GM19438 (cell line): ENCODE data around the gene VMAC.

Experiments
- ATAC-seq: cut with Tn5 transposase; IDR thresholded peaks from one replicate; pipeline ENCODE4 v1.9.1; 2021; ENCODE audit warnings: low read depth; ENCODE audit not compliant: unreplicated experiment

VMAC gene

DNA sequence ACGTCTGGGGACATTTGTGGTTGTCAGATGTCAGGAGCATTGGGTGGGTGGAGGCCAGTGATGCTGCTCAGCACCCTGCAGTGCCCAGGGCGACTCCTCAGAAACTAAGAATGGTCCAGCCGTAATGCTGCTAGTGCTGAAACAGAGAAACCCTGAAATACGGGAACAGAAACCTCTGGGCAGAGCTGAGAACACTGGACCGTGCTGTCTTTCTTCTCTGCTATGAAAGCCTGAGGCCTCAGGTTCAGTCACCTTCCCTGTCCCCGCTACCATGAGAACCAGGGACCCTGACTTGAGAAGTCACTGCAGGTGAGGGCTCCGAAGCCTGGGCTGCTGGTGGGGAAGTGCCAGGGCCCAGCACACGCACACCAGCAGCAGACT lies 22.8 kb downstream of the VMAC start:
- ATAC-seq = no peak

DNA sequence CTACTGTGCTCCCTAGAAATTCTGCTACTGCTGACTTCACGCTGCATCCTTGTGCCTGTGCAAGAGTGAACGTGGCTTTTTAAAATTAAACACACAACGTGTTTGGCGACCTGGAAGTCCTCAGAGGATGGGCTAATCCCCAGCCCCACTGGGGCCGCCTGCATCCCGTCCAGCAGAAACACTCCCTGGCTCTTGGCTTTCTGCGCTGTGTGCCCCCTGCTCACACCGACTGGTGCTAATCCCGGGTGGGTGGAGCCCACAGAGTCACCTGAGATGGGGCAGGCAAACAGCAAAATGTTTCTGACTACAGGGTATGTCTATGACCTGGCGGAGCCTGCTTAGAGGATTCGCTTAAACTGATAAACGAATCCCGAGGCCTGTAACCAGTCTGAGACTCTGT lies 24.5 kb downstream of the VMAC start:
- ATAC-seq = no peak

DNA sequence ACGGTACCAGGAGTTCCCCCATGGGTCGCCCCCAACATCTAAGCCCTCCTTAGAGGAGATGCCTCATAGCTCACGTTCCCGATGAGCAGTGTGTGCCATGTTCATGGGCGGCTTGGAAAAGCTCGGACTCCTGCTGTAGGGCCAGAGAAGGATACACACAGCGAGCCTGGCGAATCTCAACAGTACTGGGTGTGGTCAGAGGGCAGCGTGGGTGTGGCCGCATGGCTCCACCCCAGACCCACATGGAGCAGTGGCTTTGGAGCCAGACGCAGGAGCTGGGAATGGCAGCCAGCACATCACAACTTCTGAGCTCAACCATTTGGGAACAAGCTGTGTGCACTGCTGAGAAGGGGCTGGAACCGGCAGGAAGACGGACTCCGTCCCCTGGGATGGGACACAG lies 25.0 kb downstream of the VMAC start:
- no peak for ATAC-seq

DNA sequence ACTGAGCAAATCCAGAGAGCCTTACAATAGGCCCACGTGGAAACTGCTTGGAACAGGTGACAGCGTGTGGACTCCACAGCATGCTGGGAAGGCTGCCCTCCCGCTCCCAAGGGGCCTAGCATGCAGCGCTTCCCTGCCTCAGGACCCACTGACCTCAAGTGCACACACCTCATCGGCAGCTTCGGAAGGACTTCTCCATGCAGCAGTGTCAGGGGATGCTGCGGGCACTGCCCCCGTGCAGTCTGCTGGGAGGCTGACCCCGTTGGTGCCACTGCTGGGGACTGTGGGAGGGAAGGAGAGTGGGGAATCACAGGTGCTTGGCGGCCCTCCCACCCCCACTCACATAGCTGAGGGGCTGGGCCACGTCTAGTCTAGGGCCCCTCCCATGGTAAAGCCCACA lies 26.6 kb downstream of the VMAC start:
- no peak for ATAC-seq

DNA sequence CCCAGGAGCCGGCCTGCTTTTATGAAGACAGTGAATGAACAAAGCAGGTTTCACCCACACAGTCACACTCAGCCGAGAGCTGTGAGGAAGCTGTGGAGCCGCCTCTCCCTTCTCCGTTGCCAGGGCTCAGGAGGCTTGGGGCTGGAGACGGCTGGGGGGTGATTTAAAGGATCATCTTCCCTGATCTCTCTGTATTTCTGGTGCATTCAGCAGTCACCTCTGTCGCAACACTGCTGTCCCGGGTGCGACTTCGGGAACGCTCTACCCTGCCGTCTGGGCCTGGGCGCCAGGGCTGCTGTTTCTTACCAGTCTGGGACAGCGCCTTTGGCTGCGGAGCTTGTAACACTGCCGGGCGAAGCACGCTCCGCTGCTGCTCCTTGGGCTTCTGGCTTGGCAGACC lies 27.5 kb downstream of the VMAC start:
- ATAC-seq = no peak

DNA sequence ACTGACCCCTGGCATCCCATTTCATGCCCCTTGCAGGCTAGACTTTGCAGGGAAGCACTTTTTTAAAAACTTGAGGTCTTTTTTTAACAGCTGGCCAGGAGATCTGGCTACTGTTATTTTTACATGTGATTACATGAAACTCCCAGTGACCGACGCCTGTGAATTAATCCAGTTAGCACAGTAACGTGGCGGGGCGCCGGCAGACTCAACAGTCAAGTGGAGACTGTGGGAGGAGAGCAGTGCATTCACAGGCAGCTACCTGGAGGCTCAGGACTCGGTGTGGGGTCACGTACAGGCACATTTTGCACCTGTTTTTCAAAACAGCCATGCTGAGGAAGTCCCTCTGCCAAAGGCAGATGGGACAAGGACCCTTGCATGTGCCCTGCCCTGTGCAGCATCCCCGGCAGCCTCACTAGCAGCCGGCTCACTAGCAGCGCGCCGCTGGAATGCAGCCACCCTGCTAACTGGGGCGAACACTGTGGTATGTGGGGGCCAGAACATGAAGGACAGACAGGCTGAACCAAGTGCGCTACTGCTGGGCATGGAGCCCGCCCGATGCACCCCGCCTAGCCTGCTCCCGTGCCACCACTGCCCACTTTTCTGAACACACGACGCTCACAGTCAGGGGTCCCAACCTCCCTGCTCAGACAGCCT lies 28.1 kb downstream of the VMAC start:
- no peak for ATAC-seq

DNA sequence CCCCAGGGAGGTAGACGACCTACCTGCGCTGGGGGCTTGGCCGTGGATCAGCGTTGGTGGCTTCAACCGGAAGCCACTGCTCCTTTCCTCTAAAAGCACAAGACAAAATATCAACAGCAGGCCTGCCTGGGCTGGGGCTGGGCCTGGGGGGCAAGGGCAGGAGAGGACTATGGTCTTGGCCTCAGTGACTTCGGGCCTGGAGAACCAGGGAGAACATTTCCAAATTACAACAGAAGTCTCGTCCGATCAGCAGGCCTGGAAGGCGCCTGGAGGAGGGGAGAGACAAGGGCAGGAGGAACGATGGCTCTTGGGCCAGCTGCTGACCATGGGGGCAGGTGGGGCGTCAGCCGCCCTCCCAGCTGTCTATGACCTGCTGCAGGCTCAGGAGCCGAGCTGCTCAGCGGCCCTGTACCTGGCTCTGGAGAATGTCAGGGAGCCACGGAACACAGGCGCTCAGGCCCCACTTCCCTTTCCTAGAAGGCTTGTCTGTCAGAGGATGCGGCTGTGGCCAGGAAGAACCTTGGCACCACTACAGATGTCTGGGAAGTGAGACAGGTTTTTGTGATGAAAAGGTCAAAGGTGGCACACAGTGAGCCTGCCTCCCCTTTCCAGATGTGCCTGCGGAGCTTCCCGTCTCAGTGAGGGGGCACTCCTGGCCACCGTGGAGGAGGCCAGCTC lies 28.9 kb downstream of the VMAC start:
- ATAC-seq = no peak

DNA sequence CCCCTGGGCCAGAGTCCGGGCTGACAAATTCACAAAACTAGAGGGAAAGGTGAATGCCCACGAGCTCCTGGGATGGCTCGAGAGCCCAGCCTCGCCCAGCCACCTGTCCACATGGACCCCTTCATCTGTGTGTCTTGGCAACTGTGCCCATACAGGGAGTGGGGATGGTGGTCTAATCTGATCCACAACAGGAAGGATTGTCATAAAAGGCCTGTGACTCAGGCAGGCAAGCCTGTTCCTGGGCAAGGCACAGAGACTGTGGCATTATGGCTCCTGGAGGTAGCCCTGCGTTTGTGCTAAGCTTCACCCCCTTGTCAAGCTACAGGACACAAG lies 29.4 kb downstream of the VMAC start:
- no peak for ATAC-seq

DNA sequence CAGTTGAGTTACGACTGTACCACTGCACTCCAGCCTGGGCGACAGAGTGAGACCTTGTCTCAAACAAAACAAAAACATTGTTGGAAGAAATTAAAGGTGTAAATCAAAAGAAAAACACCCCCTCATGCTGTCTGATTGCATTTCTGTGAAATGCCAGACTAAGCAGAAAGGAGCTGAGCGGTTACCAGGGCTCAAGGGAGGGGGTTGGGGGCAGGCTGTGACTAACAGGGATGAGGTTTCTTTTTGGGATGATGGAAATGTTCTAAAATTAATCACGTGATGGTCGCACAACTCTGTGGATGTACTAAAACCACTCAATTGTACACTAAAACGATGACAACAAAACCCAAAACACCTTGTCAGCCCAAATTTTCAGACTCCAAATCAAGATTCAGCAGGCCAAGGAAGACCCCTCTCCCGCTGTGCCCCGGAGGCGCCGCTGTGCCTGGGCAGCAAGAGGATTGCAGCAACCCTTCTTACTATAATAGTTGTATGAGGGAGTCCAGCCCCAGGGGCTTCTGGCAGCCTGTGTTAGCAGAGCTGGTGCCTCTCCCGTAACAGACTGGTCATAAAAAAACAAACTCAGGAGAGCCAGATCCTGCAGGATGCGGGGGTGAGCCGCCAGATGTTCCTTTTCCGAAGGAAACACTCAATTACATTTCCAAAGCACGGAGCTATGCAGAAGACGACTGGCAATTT lies 30.3 kb downstream of the VMAC start:
- no peak for ATAC-seq

DNA sequence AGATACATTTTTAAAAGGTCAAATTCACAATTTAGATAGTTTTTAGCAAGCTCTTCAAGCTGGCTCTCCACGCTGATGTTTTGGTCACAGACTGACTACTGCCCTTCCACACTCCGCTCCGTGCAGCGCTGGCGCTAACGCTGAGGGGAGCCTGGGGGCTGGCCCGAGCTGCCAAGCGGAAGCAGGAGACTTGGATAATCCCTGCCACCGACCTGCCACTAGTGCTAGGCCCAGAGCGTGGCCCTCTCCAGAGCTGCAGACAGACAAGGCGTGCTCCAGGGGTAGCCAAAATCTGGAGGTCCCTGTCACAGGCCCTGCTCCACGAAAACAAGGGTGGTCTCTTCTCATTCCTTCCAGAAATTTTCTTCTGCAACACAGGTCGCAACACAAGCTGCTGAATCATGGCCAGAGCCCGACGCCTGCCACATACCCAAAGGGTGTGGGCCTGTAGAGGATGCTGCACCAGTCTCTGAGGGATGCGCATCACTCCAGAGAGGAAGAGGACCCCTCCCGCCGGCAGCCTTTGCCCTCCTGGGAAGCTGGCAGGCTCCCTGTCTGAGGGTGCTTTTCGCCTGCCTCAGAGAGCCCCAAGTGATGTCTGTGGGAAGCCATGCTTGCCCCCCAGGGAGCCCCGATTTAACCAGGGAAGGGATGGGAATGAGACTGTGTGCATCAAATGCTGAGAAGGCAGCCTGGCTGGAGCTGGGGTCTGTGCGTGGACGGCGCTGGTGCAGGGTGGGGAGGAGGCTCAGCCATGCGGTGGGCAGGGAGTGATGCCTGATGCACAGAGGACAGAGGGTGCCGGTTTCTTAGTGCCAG lies 31.0 kb downstream of the VMAC start:
- no peak for ATAC-seq

DNA sequence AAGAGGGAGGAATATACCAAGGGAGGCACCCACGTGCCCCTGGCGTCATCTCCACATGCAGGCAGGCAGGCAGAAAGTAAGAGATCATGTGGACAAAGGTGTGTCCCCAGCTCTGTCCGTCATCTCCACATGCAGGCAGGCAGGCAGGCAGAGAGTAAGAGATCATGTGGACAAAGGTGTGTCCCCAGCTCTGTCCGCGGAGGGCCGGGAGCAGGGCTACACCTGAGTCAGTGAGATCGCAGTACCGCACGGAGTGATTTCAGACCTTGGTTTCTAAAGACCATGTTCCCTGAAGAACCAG lies 31.6 kb downstream of the VMAC start:
- no peak for ATAC-seq

DNA sequence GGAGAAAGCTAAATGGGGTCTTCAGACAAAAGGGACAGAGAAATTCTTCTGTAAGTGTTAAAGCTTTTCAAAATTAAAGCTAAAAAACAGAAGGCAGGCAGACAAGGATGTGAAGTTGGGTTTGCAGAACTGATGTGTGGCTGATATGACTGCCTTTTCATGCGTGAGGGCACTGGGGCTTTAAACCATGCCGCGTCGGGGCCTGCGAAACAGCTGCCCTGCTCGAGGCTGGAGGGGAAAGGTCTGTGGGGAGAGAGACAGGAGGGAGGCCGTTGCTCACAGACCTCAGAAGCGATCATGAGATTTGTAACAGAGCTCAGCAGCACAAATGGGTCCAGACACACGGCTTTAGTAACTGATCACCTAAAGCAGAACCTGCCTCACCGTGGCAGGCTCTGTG lies 32.9 kb downstream of the VMAC start:
- no peak for ATAC-seq

DNA sequence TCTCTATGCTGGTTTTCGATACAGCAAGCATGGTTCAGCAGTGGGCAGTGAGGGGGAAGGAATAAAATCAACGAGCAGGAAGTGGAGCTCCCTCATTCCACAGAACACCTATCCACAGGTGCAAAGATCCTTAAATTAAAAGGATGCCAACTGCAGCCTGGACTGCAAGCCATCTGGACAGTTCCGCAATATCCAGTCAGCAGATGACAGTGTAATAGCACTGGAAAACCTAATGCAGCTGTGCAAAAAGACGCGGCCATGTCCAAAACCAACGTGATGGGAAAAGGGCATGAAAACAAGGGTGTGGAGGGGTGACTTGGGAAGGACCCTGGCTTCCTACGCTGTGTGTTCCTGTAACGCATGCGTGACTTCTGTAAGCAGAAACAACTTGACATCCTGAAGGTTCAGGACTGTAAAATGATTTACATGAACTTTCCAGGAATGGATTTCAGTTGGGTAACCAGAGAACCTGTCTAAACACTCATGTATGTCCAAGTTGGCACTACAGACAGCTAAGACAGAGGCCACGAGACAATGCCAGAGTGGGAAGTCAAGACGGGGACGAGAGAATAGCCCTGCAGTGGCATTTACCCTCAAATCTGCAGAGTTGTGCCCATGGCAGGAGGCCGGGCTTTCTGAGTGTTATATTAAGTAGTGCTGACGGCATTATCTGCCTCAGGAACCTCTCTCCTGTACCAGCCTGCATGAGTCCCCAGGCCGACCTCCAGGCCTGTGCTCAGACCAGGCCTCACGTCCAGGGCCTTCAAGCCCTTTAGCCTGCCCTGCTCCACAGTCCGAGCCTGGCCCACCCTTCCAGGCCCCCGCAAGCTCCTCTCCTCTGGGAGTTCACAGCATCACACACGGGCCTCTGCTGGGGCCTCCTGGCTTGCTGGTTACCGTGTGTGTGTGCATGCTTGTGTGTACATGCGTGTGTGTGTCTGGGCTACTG lies 35.9 kb downstream of the VMAC start:
- ATAC-seq = no peak

DNA sequence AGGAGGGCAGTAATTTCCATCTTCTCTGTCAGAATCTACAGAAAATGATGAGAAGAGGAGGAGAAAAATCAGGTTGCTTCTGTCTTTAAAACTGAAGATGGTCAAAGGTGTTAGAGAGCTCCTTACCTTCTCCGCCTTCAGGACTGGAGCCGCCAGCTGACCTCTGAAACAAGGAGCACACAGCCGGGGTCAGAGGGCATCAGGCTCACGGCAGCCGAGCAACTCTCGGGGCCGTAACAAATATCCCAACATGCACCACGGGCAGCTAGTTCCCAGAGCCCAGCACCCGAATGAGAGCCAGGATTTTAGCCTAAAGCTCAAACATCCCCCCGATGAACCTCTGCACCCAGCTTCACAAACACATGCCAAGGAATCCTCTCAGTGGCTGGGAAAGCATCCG lies 37.0 kb downstream of the VMAC start:
- ATAC-seq = no peak

DNA sequence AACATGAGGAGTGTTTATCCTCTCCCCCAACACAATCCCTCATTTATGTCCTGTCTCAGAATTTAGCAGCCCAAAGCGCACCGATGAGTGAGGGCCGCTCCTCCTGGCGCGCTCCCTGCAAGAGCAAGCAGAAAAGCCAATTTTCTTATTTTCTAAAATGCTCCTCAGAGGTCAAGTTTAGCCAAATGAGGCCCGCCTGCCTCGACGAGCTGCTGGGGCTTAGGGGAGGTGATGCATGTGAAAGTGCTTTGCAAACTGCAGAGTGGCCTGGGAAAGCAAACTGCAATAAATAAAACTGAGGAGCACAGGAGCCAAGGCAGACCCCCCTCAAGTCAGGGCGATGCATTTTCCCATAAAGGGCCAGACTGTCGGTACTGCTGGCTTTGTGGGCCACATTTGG lies 38.4 kb downstream of the VMAC start:
- no peak for ATAC-seq

DNA sequence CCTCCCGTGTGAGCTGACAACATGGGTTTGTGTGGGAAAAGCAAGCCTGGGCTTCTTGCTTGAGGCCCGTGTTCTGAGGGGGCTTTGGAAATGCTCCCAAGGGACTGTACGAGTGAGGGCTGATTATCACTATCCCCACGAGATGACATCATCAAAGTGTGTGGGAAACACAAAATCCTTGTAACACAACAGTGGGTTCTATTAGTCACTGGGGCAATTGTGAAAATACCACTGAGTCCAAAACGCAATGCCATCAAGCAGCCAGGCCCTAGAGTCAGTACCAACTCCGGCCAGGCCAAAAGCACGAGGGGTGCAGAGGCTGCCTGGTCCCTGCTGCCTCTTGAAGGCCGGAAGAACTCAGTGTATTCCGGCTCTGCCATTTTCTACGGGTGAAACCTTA lies 39.0 kb downstream of the VMAC start:
- ATAC-seq = no peak

DNA sequence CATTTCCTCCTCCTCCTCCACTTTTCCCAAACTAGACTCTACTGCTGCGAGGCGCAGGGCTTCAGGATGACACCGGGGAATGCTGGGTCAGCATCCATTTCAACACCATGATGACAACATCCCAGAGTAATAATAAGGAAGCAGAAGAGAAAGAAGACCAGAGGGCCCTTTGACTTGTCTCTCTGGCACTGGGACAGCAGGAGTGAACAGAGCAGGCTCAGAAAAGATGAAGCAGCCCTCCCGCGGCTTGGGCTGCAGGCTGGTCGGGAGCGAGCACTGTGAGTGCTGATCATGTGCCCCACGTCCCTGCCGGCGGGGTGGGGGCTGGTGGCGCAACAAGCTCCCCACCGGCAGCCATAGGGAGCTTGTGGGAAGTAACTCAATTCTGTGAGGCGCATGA lies 42.8 kb downstream of the VMAC start:
- ATAC-seq = no peak

DNA sequence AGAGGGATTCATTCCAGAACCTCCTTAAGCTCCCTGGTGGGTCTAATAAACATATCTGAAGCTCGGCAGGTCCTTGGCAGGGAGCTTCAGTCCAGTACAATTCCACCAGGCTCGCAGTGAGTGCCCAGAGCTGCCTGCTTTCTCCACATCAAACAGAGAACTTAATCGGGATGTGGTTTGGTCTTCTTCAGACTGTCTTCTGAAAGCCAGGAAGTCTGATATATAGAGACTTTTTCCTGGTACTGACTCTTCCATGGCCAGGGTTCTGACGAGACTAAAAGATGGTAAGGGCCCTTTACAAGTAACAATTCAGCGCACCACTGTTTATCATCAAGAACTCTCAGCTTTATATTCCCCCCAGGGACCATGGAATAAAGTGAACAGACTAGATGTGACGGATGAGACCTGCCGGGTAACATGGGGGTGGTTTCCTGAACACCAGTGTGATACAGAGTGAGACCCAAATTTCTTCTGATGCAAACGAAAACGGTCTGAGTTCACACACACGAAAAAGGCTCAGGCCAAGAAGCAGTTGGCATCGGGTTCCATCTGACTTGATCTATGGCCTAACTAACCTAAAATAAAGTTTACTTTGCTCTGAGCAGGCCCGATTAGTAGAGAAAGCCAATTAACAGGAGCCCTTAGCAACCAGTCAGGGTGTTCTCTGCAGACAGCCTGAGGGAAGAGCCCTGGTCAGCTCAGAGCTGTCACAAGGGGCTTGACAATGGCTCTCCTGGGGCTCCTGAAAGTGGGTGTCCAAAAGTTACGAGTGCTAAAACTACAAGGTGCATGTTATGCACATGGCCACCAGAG lies 44.3 kb downstream of the VMAC start:
- ATAC-seq = no peak

DNA sequence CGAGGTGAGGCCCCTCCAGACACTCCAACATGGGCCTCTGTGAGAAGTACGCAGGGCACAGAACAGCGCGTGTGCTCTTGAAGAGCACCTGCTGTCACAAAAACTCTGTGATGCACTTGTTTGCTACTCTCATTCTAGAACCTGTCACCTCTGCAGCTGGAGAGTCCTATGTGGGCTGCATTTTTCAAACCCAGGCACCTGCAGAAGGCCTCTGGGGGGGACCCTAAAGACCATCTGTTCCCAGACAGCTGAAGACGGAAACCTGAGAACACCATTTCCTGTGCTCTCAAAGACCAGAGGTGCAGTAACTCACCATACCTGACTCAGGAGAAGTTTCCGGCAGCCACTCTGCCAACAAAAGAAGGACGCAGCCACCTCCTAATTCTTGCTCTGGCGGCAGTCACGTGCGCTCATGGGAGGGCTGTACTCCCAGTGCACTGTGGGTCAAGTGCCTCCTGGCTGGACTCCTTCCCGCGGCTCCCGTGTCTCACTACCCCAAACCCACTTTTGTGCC lies 45.2 kb downstream of the VMAC start:
- no peak for ATAC-seq
